Neural cell (in vitro differentiated cells): ENCODE results near the gene RMI2.

Experiments used
- CTCF ChIP-seq: fragments of 450-650 bp; IDR thresholded peaks from 2 replicates; pipeline ENCODE4 v1.5.1; 2014; ENCODE audit warnings: antibody characterized with exemption, mild to moderate bottlenecking, moderate library complexity; ENCODE audit not compliant: poor library complexity, severe bottlenecking
- EP300 ChIP-seq: fragments of 450-650 bp; conservative IDR thresholded peaks from 2 replicates; pipeline ENCODE4 v1.6.1; 2014; ENCODE audit warnings: antibody characterized with exemption, mild to moderate bottlenecking, moderate library complexity; ENCODE audit not compliant: poor library complexity, severe bottlenecking
- EZH2 ChIP-seq: fragments of 200-600, 300-800 bp; shearing (Covaris generic), sonication (generic); IDR thresholded peaks from 2 replicates; pipeline ENCODE4 v1.6.1; 2014; ENCODE audit warnings: antibody characterized with exemption, low read length, borderline replicate concordance, mild to moderate bottlenecking; ENCODE audit not compliant: insufficient read depth, poor library complexity, severe bottlenecking
- MXI1 ChIP-seq: fragments of 450-650 bp; conservative IDR thresholded peaks from 2 replicates; pipeline ENCODE4 v1.6.1; 2014; ENCODE audit warnings: antibody characterized with exemption, mild to moderate bottlenecking; ENCODE audit not compliant: poor library complexity, severe bottlenecking
- POLR2AphosphoS5 ChIP-seq: IDR thresholded peaks from 2 replicates; pipeline ENCODE4 v1.6.1; 2012
- RAD21 ChIP-seq: fragments of 450-650 bp; conservative IDR thresholded peaks from 2 replicates; pipeline ENCODE4 v1.6.1; 2014; ENCODE audit warnings: antibody characterized with exemption, mild to moderate bottlenecking, moderate library complexity
- SMC3 ChIP-seq: fragments of 450-650 bp; conservative IDR thresholded peaks from 2 replicates; pipeline ENCODE4 v1.6.1; 2014; ENCODE audit warnings: antibody characterized with exemption, mild to moderate bottlenecking, moderate library complexity; ENCODE audit not compliant: poor library complexity

- TF ChIP-seq EZH2: no peak
- no peak for TF ChIP-seq CTCF
- no peak for TF ChIP-seq SMC3
- TF ChIP-seq POLR2AphosphoS5: no peak
- no peak for TF ChIP-seq RAD21
- no peak for TF ChIP-seq EP300
- no peak for TF ChIP-seq MXI1
Observed at GRCh38 chr16:11384956-11385586, 39.8 kb downstream of the RMI2 start.
